Vagina (tissue), 2 donors: ENCODE results near the gene NEDD4.

Experiments
- POLR2A ChIP-seq, 2 donors: fragments of 450-650 bp; IDR thresholded peaks; one replicate each; pipeline ENCODE4 v1.6.1; 2017; ENCODE audit warnings: antibody characterized with exemption in 2 of 2, mild to moderate bottlenecking in 2 of 2, moderate library complexity in 2 of 2
- POLR2AphosphoS5 ChIP-seq, 2 donors: sonication (generic); formaldehyde crosslinking; IDR thresholded peaks; one replicate each; pipeline ENCODE4 v1.9.0; 2017; ENCODE audit warnings: antibody characterized with exemption in 2 of 2, mild to moderate bottlenecking in 2 of 2, low read depth in 1 of 2; ENCODE audit not compliant: insufficient read depth in 1 of 2
- TF ChIP-seq, protein P1 (sequence below), 3 experiments: fragments of 450-650 bp in 2 of 3; fragments of 200-600 bp in 1 of 3; sonication (generic) in 1 of 3; IDR thresholded peaks; one replicate each; pipeline ENCODE4 v1.5.1; 2017 to 2019; ENCODE audit warnings: antibody characterized with exemption in 3 of 3, mild to moderate bottlenecking in 2 of 3, moderate library complexity in 2 of 3

DNA sequence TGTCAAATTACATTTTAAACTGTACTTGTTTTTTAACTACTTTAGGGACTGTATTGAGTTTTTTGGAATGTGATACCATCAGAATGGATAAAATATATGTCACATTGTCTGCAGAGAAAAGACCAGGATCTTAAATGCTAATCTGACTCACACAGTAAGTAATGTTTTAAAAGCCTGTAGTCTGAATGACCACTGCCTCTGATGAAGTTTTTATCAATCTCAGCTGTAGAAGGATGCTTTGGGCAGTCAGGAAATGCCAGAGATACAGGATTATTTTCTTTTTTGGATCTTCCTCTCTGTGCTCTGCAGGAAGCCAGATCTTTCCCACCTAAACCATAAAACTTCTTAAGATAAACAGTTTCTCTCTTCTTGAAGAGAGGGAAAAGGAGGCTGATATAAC, 177.4 kb downstream of the NEDD4 start:
- TF ChIP-seq, protein P1, sequence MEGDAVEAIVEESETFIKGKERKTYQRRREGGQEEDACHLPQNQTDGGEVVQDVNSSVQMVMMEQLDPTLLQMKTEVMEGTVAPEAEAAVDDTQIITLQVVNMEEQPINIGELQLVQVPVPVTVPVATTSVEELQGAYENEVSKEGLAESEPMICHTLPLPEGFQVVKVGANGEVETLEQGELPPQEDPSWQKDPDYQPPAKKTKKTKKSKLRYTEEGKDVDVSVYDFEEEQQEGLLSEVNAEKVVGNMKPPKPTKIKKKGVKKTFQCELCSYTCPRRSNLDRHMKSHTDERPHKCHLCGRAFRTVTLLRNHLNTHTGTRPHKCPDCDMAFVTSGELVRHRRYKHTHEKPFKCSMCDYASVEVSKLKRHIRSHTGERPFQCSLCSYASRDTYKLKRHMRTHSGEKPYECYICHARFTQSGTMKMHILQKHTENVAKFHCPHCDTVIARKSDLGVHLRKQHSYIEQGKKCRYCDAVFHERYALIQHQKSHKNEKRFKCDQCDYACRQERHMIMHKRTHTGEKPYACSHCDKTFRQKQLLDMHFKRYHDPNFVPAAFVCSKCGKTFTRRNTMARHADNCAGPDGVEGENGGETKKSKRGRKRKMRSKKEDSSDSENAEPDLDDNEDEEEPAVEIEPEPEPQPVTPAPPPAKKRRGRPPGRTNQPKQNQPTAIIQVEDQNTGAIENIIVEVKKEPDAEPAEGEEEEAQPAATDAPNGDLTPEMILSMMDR (IDR thresholded peaks at IDR 0.05), result no peak
- TF ChIP-seq POLR2A (IDR thresholded peaks at IDR 0.05) (no peak), POLR2AphosphoS5 (IDR thresholded peaks at IDR 0.05; ENCODE audit: insufficient read depth in 1 of 2, low read depth in 1 of 2) (no peak)
